Parathyroid adenoma (tissue), 2 donors: Measurements from ENCODE around the gene TGOLN2.
"Not testable (repeated sequence)": the region's sequence is repeated elsewhere in the genome, so short reads cannot be mapped to it uniquely, and the experiment has no call there.

ENCODE experiments used
- H2AFZ ChIP-seq: fragments of 300-600 bp; sonication (generic); one replicate; pipeline ENCODE4 v1.7.0; 2017; ENCODE audit warnings: antibody characterized with exemption, mild to moderate bottlenecking
- H3K27ac ChIP-seq: fragments of 300-600 bp; sonication (generic); one replicate; pipeline ENCODE4 v1.7.0; 2017
- H3K27me3 ChIP-seq: fragments of 300-600 bp; sonication (generic); one replicate; pipeline ENCODE4 v1.7.0; 2017; ENCODE audit warnings: low read length; ENCODE audit not compliant: control insufficient read depth, insufficient read depth
- H3K36me3 ChIP-seq: fragments of 300-600 bp; sonication (generic); one replicate; pipeline ENCODE4 v1.7.0; 2017; ENCODE audit warnings: low read length; ENCODE audit not compliant: control insufficient read depth, insufficient read depth
- H3K4me1 ChIP-seq: fragments of 300-600 bp; sonication (generic); one replicate; pipeline ENCODE4 v1.7.0; 2017; ENCODE audit warnings: control low read depth
- H3K4me2 ChIP-seq: fragments of 300-600 bp; sonication (generic); one replicate; pipeline ENCODE4 v1.7.0; 2017; ENCODE audit warnings: low read length
- H3K4me3 ChIP-seq: fragments of 300-600 bp; sonication (generic); one replicate; pipeline ENCODE4 v1.7.0; 2017; ENCODE audit warnings: low read depth, low read length
- H3K79me2 ChIP-seq: fragments of 300-600 bp; sonication (generic); one replicate; pipeline ENCODE4 v1.7.0; 2017; ENCODE audit warnings: control low read depth
- H3K9ac ChIP-seq: fragments of 300-600 bp; sonication (generic); one replicate; pipeline ENCODE4 v1.7.0; 2017; ENCODE audit warnings: mild to moderate bottlenecking
- H3K9me3 ChIP-seq: fragments of 300-600 bp; sonication (generic); one replicate; pipeline ENCODE4 v1.7.0; 2017; ENCODE audit warnings: low read length; ENCODE audit not compliant: control insufficient read depth
- CTCF ChIP-seq: fragments of 300-600 bp; sonication (generic); IDR thresholded peaks from one replicate; pipeline ENCODE4 v1.7.0; 2017; ENCODE audit warnings: antibody characterized with exemption, mild to moderate bottlenecking
- donor health status: primary hyperparathyroidism.

The TGOLN2 gene

GRCh38 chr2:85369500-85369899, 41.7 kb upstream of the TGOLN2 start:
- no peak for TF ChIP-seq CTCF
- Histone ChIP-seq H3K36me3 (no peaks in the 10 kb centered on the region), H3K27ac (no peak overlapping the region)

GRCh38 chr2:85368921-85369320, 41.1 kb upstream of the TGOLN2 start:
- Histone ChIP-seq H3K27ac (no peak overlapping the region), H3K9ac (no peak overlapping the region), H3K4me3 (no peak overlapping the region), H3K4me1 (no peaks in the 10 kb centered on the region), H3K79me2 (no peaks in the 10 kb centered on the region), H3K36me3 (no peaks in the 10 kb centered on the region), H3K27me3 (no peaks in the 10 kb centered on the region), H3K9me3 (no peaks in the 10 kb centered on the region), H2AFZ (no peak overlapping the region), H3K4me2 (no peak overlapping the region)
- no peak for TF ChIP-seq CTCF

More at GRCh38 chr2:85369500-85369899, 41.7 kb upstream of the TGOLN2 start:
- no peak overlapping the region for H3K4me2 ChIP-seq
- no peaks in the 10 kb centered on the region for H3K27me3 ChIP-seq
- H2AFZ ChIP-seq = no peak overlapping the region
- H3K4me3 ChIP-seq = no peak overlapping the region
- no peaks in the 10 kb centered on the region for H3K4me1 ChIP-seq
- H3K79me2 ChIP-seq = no peaks in the 10 kb centered on the region
- no peaks in the 10 kb centered on the region for H3K9me3 ChIP-seq
- no peak overlapping the region for H3K9ac ChIP-seq

- Histone ChIP-seq H2AFZ (no peak overlapping the region), H3K4me2 (no peak overlapping the region), H3K36me3 (no peaks in the 10 kb centered on the region), H3K4me3 (no peak overlapping the region), H3K27me3 (no peaks in the 10 kb centered on the region), H3K79me2 (no peaks in the 10 kb centered on the region), H3K9ac (no peak overlapping the region), H3K27ac (no peak overlapping the region), H3K4me1 (no peaks in the 10 kb centered on the region), H3K9me3 (no peaks in the 10 kb centered on the region)
- no peak for TF ChIP-seq CTCF
Measured at GRCh38 chr2:85367180-85367579, 39.4 kb upstream of the TGOLN2 start.

- H3K4me1 ChIP-seq, H3K9ac ChIP-seq, H2AFZ ChIP-seq, H3K27me3 ChIP-seq, H3K79me2 ChIP-seq, H3K27ac ChIP-seq, H3K36me3 ChIP-seq, H3K4me2 ChIP-seq, H3K9me3 ChIP-seq, H3K4me3 ChIP-seq: not testable (repeated sequence)
Measured at GRCh38 chr2:85362653-85363387, 35.0 kb upstream of the TGOLN2 start.

- Histone ChIP-seq H3K4me2 (no peak overlapping the region), H3K9ac (no peak overlapping the region), H3K27me3 (no peaks in the 10 kb centered on the region), H3K36me3 (no peaks in the 10 kb centered on the region), H2AFZ (no peak overlapping the region), H3K9me3 (no peaks in the 10 kb centered on the region), H3K4me1 (no peaks in the 10 kb centered on the region), H3K79me2 (peaks cover 16% of the 10 kb centered on the region), H3K4me3 (no peak overlapping the region), H3K27ac (no peak overlapping the region)
- TF ChIP-seq CTCF = no peak
Measured at GRCh38 chr2:85357736-85358135, 29.9 kb upstream of the TGOLN2 start.
